Renal cortex interstitium (tissue), 11 donors: ENCODE measurements around the gene KCNK1. TPM values are rescaled to one million over a fixed set of nuclear protein-coding genes. Genes with fewer than 3 reads are reported as not detected.
A peak's percentile ranks its signal among the peaks of the same experiment; 100 is the strongest.
"Not testable (repeated sequence)": the region's sequence is repeated elsewhere in the genome, so short reads cannot be mapped to it uniquely, and the experiment has no call there.

ENCODE experiments used
- DNase-seq, 11 donors: peaks; one replicate each; pipeline ENCODE4 v3.0.0-alpha.2; 2013; ENCODE audit warnings: low read depth in 9 of 11, low spot score in 4 of 11; ENCODE audit errors: extremely low read depth in 1 of 11
- polyA plus RNA-seq, 3 donors: library from polyadenylated mRNA; unstranded; fragments of 120-200 nt; gene quantifications; one replicate each; pipeline ENCODE4 v1.2.1, GENCODE V29; 2013; ENCODE audit not compliant: insufficient read length in 3 of 3

Gene KCNK1
- polyA plus RNA-seq, 3 donors, result 5.9 to 11.5 (median 7.9) TPM

DNA sequence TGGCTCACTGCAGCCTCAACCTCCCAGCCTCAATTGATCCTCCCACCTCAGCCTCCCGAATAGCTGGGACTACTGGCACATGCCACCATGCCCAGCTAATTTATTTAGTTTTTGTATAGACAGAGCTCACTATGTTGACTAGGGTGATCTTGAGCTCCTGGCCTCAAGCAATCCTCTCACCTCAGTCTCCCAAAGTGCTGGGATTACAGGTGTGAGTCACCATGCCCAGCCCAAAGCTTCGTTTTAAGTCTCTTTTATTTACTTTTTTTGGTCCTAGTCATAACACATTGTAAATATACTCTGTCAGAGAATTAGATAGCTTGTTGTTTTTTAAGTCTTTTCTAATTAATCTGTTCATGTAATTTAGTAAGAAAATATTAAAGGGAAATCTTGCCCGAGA, 42.8 kb downstream of the KCNK1 start:
- DNase-seq, result no peak

DNA sequence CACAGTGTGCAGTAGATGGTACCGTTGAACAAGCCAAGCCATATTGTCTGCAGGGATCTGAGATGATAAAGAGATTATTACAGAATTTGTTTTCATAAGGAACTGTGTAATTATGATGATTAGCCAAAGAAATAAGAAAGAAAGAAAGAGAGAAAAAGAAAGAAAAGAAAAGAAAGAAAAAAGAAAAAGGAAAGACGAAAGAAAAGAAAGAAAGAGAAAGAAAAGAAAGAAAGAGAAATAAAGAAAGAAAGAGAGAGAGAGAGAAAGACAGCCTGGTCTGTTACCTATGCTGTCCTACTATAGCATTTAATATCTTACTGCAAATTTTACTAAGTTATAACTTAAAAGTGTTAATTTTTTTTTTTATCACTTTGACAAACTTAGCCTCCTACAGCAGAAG, 43.6 kb downstream of the KCNK1 start:
- DNase-seq, result no peak

DNA sequence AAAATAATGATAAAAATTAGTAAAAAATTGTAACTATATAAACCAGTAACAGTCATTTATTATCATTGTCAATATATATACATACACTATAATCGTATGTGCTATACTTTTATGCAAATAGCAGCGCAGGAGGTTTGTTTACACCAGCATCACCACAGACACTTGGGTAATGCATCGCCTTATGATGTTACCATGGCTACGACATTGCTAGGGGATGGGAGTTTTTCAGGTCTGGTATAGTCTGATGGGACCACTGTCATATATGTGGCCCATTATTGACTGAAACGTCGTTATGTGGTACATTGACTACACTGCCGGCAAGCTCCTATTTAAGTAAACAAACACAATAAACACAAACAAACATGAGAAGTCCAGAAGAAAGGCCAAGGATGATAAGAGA, 45.6 kb downstream of the KCNK1 start:
- no peak for DNase-seq

DNA sequence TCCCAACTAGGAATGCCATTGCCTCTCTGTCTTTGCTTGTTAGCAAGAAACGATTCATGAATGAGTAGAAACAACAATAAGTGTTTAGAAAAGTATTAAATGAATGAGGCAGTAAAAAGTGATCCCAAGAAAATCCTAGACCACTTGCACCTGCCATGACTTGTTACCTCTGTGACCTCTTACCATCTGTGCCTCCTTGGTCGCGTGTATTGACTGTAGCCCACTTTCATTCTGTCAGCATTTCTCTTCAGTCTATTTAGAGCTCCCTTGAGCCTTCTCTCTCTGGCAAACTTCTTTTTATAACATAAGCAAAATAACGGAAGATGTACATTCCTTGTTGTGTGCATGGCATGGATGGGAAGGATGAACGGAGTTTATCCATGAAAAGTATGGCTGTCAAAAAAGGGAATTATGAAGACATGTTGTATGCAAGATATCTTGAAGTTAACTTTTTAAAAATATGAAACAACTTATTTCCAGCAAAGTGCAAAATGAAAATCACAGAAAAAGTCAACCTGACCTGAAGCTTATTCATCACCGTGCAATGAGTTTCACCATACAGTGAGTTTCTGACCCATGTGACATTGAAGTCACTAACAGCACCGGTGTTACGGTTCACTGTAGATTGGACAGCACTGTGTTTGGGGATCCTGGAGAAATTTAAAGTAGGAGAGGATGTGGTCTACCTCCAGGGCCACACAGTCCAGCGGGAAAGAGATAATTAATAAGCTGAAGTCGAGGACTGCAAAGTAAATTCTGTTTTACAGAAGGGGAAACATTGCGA, 47.7 kb downstream of the KCNK1 start:
- no peak for DNase-seq

DNA sequence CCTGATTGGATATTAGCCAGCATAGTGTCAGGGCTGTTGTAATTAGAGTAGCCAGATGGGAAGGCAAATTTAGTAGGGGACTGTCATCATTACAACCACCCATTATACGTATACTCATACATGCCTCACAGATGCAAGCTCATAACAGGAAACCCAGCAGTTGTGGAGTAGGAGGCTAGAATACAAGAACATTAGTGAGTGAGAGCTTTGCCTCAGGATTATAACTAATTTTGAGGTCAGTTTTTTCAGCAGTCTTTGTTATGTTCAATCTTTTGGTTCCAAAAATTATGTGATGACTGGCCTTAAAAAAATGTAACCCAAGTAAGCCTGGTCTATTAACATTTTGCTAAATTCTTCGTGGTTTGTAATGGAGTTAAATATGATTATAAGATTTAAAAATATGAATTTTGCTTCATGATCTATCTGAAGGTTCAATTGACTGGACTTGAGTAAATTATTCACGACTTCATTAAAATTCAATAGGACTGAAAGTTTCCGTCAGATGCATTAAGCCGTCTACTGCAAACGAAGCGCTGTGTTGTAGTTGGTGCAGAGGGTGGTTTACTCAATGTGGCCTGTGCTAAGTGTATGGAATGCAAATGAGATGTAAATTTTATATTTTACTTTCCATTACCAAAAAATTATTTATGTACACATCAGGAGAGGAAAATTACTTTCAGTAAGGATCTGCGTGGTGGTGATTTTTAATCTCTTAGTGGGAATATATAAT, 48.8 kb downstream of the KCNK1 start:
- DNase-seq, result no peak

DNA sequence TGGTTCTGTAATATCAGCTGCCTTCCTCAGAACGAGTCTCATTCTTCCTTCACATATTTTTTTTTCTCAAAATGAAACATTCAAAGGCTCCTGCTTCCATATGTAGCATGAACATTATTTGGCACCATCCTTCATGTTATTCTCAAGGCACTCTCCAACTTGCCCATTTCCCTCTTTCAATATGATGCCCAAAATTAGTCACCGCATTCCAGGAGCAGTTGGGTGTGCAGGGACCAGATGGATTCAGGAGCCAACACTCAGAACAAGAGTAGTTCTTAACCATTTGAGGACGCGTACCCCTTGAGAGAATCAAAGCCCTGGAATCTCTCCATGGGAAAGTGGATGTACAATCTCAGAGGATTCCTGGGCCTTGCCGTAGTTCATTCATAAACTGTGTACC, 50.3 kb downstream of the KCNK1 start:
- no peak for DNase-seq

DNA sequence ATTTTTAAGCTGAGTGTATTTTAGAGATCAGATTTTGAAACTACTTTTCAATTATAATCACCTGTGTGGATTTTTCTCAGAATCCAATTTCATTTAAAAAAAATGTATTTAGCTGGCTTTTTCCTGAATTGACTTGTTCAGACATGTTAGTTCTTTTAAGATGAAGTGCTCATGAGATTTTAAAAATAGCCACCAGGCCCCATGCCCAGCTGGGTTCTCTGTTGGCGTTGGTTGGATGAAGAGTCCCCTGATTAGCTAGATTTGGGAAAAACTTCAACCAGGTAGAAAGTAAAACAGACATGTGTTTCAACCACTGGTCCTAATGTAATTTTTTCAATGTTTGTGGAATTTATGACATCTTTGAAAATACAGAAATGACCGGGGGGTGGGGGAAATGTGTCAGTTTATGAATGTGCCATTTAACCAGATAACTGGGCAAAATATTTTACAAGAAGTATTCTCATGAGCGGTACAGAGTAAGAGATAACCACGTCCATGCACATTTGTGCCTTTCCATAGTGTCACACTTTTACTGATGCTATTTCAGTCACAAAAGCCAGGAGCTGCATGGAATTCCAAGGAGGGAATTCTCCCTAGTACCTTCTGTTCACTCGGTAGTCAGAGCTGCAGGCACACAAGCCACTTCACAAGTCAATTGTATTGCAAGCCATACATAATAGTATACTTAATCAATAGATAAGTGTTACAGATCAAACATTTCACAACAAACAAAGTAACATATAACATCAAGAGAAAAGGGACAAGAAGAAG, 51.1 kb downstream of the KCNK1 start:
- DNase-seq, result no peak

DNA sequence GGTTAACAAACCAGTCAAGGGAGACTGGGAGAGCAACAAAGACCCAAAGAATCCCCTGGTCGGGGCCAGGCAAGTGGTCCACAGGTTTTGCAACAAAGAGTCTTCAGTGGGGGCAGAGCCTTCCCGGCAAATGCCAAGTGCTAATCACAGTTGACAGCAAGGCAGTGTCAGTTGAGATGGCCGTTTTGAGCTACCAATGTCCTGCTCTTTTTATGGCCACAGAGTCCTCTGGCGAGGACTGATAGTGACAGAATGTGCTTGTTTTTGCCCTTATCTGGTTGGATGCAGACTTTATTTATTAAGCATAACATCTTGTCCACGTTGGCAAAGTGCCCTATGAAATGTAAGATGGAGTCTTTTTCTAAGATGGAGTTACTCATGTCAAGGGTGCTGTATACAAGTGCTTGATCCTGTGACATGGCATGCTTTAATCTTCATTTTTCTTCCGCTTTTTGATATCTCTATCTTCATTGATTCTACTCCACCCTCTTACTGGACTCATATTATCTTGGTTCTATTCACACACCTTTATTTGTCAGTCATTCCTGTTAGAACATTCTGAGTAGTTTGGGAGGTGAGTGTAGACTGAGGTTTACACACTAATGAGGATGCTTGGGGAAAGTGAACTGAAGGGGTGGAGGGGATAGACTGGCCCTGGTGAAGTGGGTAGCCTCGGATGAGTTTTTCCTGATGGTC, 51.8 kb downstream of the KCNK1 start:
- no peak for DNase-seq

DNA sequence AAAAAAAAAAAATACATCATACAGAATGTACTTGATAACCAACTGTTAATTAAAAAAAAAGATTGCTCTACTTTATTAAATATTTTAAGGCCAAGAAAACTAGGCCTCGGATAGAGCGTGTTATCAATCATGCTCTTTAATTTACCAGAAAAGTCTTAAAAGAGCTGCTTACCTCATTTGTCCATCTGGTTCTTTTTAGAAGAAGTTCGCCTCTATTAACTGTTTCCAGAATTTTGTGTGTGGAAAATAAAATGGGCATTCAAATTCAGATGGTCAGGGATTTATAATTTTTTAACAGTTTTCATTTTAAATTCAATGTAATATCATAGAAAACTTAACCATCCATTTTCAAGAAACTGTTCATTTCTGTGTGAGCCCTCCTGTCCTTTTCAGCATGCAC, 53.8 kb downstream of the KCNK1 start:
- no peak for DNase-seq

DNA sequence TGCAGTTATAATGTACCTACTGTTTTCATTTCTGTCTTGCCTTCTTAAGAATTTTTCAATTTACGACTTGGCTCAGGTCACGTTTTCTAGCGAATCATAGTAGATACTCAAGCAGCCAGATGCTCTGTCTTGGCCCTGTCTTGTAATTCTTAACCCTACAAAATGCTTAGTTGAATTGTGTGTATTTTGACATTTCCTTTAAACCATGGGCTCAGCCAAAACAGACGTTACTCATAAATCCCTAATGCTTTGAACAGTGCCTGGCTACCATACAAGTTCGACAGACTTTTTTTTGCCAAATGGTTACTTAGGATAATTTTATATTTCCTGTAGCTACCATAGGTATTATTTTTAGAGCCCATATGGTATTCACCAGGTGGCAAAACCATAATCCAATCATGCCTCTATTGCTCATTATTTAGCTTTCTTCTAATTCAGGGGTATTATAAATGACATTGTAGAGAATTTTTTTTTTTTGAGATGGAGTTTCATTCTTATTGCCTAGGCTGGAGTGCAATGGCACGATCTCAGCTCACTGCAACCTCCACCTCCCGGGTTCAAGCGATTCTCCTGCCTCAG, 54.3 kb downstream of the KCNK1 start:
- DNase-seq, result no peak

DNA sequence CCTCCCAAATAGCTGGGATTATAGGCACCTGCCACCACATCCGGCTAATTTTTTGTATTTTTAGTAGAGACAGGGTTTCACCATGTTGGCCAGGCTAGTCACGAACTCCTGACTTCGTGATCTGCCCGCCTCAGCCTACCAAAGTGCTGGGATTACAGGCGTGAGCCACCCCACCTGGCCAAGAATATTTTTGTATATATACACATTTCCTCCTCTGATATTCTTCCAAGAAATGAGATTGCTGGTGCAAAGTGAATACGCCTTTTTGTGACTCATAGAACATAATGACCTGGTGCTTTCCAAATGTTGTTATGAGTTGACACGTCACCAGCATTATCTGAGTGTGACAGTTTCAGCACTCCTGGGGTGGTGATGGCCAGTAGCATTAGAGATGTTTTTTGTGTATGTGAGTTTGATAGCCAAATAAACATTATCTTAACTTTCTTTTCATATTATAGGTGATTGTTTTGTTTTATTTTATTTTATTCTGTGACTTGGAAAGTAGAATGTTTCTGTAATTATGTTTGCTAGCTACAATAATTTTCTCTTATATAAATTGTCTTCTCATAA, 54.9 kb downstream of the KCNK1 start:
- no peak for DNase-seq

DNA sequence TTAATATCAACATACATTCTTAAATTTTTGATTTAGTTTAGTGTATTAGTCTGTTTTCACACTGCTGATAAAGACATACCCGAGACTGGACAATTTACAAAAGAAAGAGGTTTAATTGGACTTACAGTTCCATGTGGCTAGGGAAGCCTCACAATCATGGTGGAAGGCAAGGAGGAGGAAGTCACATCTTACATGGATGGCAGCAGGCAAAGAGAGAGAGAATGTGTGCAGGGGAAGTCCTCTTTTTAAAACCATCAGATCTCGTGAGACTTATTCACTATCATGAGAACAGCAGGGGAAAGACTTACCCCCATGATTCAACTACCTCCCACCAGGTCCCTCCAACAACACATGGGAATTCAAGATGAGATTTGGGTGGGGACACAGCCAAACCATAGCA, 56.5 kb downstream of the KCNK1 start:
- DNase-seq, result not testable (repeated sequence)

DNA sequence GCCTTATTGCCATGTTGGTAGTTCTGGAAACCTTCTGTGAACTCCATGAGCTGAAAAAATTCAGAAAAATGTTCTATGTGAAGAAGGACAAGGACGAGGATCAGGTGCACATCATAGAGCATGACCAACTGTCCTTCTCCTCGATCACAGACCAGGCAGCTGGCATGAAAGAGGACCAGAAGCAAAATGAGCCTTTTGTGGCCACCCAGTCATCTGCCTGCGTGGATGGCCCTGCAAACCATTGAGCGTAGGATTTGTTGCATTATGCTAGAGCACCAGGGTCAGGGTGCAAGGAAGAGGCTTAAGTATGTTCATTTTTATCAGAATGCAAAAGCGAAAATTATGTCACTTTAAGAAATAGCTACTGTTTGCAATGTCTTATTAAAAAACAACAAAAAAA, 57.4 kb downstream of the KCNK1 start:
- DNase-seq, result no peak

DNA sequence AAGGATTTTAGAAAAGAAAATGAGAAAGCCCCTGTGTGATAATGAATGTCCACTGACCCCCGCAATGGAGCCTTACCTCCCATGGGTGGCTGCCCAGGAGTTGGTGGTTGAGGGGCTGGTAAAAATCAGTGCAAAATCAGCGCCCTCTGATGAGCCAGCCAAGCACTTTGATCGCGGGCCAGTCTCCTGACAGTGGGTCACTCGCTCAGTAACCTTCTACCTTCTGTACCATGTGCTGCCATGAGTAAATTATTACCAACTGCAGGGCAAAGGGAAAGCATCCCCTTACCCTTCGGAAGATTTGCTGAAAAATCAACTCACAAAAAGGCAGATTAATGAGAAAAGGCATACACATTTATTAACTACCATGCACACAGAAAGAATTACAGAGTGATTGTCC, 58.8 kb downstream of the KCNK1 start:
- peak in 2 of 11 donors; percentile 15 to 31 for DNase-seq

DNA sequence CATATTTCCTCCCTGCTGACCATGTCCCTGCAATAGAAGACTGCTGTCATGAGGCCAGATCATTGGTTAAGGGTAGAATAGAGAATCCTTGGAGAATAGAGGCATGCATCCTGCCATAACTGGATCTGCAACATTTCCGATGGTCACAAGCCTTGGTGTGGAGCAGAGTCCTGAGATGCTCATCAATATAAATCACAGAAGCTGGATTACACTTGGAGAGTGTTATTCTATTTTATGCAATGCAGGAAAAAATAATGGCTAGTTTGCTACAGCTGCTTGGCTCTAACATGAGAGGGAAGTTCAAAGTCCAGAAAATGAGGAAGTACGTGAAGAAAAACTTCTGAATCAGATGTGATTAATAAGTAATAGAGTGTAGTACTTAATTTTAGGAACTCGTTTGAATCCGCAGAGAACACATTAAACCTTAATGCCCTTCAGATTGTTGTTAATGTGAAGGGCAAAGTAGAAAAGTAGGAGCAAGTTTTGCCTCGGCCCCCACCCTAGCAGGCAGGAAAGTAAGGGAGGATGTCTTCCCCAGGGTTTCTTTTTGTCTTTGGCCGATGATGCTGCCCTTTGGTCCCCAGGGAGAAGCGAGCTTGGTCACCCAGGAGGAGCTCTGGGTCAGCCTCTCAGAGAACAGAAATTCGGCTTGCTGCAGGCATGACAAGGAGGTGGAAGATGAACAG, 59.5 kb downstream of the KCNK1 start:
- peak in 3 of 11 donors; percentile 15 to 24 (median 19) for DNase-seq

DNA sequence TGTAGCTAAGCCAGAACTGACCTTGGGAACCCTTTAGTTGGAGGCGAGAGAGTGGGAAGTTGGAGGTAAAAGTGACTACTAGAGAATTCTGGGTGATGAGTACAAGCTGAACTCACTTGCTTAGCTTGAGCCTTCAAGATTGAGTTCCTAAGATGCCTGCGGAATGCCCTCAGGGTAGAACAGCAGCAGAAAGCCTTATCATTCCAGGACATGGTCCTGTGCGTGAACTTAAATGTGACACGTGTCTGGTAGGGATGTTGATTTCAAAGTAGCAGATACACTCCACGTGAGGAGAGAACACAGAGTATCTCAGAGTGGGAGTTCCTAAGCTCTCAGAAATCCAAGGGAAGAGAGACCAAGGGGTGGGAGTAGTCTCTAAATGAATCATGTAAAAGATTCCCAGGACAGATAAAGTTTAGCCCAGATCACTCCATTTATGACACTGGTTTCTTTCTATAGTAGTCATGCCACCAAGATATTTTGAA, 60.1 kb downstream of the KCNK1 start:
- DNase-seq, result no peak

DNA sequence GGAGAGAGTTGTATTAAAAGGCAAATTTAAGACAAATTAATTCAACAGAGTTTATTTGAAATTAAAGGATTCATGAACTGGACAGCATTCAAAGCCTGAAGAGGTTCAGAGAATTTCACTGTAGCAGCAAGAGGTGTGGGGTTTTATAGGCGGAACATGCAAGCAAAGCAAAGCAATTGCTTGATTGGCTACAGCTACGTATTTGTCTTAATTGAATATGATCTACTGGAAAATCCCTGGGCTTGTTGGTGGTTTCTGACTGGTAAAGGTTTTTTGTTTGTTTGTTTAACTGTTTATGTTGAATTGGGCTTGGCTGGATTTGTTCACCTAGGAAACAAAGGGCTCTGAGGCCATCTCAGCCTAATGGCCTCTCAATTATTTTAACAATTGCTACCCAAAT, 61.5 kb downstream of the KCNK1 start:
- no peak for DNase-seq

DNA sequence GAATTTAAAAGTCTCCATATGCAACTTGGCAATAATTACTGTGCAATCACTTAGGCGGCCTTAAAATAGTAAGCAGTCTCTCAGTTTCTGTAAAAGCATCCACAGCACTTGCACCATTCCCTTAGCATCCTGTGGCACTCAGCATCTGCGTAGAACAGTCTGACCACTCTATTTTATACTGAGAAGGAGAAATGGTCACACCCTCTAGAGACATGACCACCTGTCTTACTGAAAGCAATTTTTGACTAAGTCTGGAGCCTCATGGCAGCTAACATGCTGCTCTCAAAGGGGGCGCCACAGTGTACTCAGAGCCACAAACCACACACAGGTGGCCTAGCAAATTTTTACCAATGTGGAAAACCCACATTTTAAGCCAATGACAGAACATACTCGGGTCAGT, 62.0 kb downstream of the KCNK1 start:
- DNase-seq, result no peak
